Head of caudate nucleus (tissue), 42 donors: ENCODE results near the gene UBQLN4.
"Not testable (repeated sequence)": the region's sequence is repeated elsewhere in the genome, so short reads cannot be mapped to it uniquely, and the experiment has no call there.

Experiments used
- DNase-seq, 42 donors: peaks; one replicate each; pipeline versions ENCODE4 v3.0.0 to v3.0.0-alpha.2; 2020 to 2021; ENCODE audit warnings: mixed read lengths in 7 of 42
- intact Hi-C: fragments of 100-400 bp; cut with DNase I; formaldehyde crosslinking; loops from one replicate; pipeline ENCODE4 v1.15.0; 2022

Gene UBQLN4

GRCh38 chr1:156082309-156083091, 28.9 kb upstream of the UBQLN4 start, which contains the start of gene MEX3A:
Gene MEX3A, minus strand, starts transcription at chr1:156082465. Its CDS starts 467 bp downstream, at chr1:156081998.
- intact Hi-C loops: no loop called here

GRCh38 chr1:156081917-156082308, 28.3 kb upstream of the UBQLN4 start:
- intact Hi-C loops: no loop called here
- no peak for DNase-seq

More at GRCh38 chr1:156082309-156083091, 28.9 kb upstream of the UBQLN4 start, which contains the start of gene MEX3A:
- peak; percentile 72 to 94 (median 84) for DNase-seq

GRCh38 chr1:156081180-156081916, 27.8 kb upstream of the UBQLN4 start:
- DNase-seq: no peak
- intact Hi-C loops: no loop called here

DNA sequence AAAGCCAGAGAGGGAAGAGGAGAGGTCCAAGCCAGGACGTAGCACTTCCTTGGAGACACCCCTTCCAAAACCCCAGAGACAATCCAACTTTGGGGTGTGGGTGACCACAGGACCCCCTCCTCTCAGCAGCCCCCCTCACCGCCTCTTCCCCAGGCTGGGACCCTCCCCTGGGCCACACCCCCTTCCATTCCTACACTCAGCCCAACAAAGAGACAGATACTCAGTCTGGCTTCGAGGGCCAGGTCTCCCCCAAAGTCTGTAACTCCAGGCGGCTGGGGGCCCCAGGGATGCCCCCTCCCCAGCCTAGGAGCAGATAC, 27.2 kb upstream of the UBQLN4 start:
- intact Hi-C loops: no loop called here
- DNase-seq: no peak

- no peak for DNase-seq
- intact Hi-C loops: no loop called here
These were observed 26.8 kb upstream of the UBQLN4 start for GRCh38 chr1:156080241-156080862.

GRCh38 chr1:156079762-156080161, 26.2 kb upstream of the UBQLN4 start:
- DNase-seq: no peak
- intact Hi-C loops: no loop called here

- intact Hi-C loops: no loop called here
- DNase-seq: no peak
These were observed 25.1 kb upstream of the UBQLN4 start for GRCh38 chr1:156078728-156079127.

DNA sequence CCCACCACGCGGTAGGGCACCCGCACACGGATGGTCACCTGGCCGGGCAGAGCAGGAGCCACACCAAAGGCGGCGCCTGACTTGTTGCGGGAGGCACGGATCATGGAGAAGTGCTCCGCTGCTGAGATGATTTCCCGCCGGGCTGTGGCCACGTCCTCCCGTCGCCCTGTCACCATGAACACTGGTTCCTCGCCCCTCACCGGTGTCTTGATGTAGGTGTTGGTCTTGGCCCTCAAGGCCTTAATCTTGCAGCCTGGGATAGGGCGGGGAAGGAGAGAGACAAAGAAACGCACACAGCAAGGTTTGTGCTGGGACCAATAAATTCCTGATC, 23.8 kb upstream of the UBQLN4 start:
- no peak for DNase-seq
- intact Hi-C loops: no loop called here

DNA sequence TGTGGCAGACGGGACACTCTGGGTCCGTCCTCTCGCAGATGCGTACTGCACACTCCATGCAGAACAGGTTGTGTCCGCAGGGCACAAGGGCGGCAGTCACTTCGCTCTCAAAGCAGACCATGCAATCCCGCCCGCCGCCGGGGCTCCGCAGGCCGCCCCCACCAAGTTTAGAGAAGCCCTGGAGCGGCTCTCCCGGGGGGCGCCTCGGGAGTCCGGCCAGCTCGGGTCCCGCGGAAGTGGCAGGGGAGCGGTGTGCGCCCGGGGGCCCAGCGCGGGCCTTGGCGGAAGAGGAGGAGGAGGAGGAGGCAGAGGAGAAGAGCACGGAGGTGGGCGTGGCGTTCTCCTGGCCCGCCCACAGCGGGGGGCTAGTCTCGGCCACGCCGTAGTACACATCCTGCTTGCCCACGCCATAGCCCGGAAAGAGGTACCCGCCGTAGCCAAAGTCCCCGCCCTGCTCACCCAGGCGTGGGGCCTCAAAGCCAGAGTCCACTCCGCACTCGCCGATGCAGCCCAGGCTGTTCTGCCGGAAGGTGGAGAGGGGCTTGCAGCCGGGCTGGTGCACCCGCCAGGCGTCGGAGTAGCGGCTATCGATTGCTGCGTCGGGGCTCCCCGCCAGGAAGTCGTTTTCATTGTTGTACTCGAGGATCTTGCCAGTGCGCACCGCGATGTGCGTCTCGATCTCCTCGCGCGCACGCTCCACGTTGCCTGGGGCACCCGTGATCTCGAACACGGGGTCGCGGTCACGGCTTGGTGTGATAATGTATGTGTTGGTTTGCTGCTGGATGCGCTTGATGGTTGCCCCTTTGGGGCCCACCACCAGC, 23.2 kb upstream of the UBQLN4 start:
- DNase-seq: peak in 2 of 42 donors; percentile 19 to 28

DNA sequence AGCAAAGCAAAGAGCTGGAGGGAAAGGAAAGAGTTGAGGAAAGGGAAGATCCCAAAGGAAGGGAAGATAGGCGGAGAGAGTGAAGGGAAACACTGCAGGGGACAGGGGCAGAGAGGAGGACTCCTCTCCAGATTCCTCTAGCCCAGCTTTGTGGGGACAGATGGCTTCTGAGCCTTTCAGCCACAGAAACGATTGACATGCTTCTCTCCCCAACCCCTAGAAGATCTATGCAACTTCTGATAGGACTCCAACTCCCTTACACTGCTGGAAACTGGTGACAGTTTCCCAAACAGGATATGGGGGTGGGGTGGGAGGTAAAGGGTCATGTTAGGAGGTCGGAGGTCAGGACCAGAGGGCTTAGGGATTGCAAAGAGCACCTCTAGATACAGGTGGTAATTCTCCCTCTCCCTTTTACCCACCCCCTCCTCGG, 22.2 kb upstream of the UBQLN4 start:
- DNase-seq: no peak
- intact Hi-C loops: no loop called here

More for the DNA sequence above, 23.2 kb upstream of the UBQLN4 start:
- intact Hi-C loops: no loop called here

GRCh38 chr1:156075162-156075561, 21.6 kb upstream of the UBQLN4 start:
- intact Hi-C loops: no loop called here
- DNase-seq: no peak

- DNase-seq: no peak
- intact Hi-C loops: no loop called here
These were observed 21.1 kb upstream of the UBQLN4 start for GRCh38 chr1:156074661-156075060.

- intact Hi-C loops: no loop called here
- no peak for DNase-seq
These were observed 20.1 kb upstream of the UBQLN4 start for GRCh38 chr1:156073740-156074139.

DNA sequence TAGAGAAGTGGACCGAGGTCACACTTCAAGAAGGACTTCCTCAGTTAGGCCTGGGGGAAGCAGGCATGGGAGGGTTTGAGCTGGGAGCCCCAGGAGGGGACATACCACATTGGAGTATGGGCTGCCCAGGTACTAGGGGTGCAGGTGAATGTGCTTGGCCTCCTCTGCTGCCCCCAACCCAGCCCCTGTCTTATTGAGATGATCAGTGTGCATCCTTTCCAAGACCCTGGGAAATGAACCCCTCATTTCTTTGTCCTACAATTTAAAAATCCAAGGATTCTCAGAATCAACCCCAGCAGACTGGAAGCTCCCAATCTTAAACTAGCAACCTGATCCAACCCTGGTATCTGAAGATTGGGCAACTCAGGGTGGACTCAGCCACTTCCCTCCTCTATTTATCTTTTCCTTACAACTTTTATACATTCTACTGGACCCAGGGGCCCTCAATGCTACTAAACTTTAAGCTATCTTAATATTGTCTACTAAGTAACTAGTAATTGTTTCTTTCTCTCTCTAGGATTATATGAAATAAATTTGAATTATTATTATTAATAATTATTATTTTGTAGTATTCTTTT, 19.6 kb upstream of the UBQLN4 start:
- intact Hi-C loops: no loop called here
- no peak for DNase-seq

DNA sequence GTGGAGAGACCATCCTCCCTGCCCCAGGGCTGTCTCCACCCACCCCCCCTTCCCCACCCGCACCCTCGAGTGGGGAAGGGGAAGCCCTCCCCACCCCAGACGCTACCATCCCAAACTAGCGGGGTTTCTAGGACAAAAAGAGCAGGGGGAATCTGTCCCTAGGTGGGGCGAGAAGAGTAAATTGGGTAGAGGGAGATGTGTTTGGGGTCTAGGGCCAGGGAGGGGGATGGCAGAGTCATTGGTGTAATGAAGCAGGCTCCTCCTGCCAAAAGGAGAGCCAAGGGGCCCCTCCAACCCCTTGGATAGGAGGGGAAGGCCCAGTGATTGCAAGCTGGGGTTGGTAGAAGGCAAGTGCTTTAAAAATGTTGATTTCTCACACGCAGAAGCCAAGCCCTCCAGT, 18.7 kb upstream of the UBQLN4 start:
- DNase-seq: no peak
- intact Hi-C loops: no loop called here

GRCh38 chr1:156071332-156071816, 17.8 kb upstream of the UBQLN4 start:
- intact Hi-C loops, DNase-seq: not testable (repeated sequence)

GRCh38 chr1:156070548-156070947, 16.9 kb upstream of the UBQLN4 start:
- intact Hi-C loops: no loop called here
- DNase-seq: no peak

- DNase-seq: no peak
- intact Hi-C loops: no loop called here
These were observed 16.2 kb upstream of the UBQLN4 start for GRCh38 chr1:156069490-156070455.
